K562 (cell line): ENCODE data around the gene DCUN1D2. TPM values are rescaled to one million over a fixed set of nuclear protein-coding genes. Genes with fewer than 3 reads are reported as not detected.
A peak's percentile ranks its signal among the peaks of the same experiment; 100 is the strongest.

Source experiments
- ATF1 ChIP-seq, 2 experiments: fragments of 450-650 bp in 1 of 2; IDR thresholded peaks; 2 replicates each; pipeline ENCODE4 v1.6.1; 2016; ENCODE audit warnings: missing compliant biosample characterization in 1 of 2, missing genetic modification characterization in 1 of 2
- BMI1 ChIP-seq: fragments of 150-350 bp; IDR thresholded peaks from 2 replicates; pipeline ENCODE4 v1.6.1; 2014; ENCODE audit warnings: low read length
- BRD4 ChIP-seq: fragments of 200-600 bp; sonication (generic); IDR thresholded peaks from 2 replicates; pipeline ENCODE4 v1.6.1; 2017; ENCODE audit warnings: inconsistent platforms
- CREM ChIP-seq: IDR thresholded peaks from 2 replicates; pipeline ENCODE4 v1.6.1; 2014; ENCODE audit warnings: antibody characterized with exemption, low read depth
- EP300 ChIP-seq: IDR thresholded peaks from 2 replicates; pipeline ENCODE4 v1.6.1; 2012; ENCODE audit warnings: low read length, improper control_type of control experiment
- GATAD2B ChIP-seq: fragments of 450-650 bp; IDR thresholded peaks from 2 replicates; pipeline ENCODE4 v1.6.1; 2017; ENCODE audit warnings: mild to moderate bottlenecking, borderline replicate concordance
- HSF4 ChIP-seq: fragments of 250-450 bp; sonication (Bioruptor Pico); IDR thresholded peaks from 2 replicates; pipeline ENCODE4 v2.1.2; 2022; ENCODE audit warnings: mild to moderate bottlenecking, moderate library complexity, borderline replicate concordance
- ID3 ChIP-seq, 2 experiments: fragments of 250-450 bp in 1 of 2; fragments of 450-650 bp in 1 of 2; sonication (Bioruptor Pico) in 1 of 2; IDR thresholded peaks; 2 replicates each; pipeline versions ENCODE4 v1.6.1 to v1.8.0; 2016 to 2021; ENCODE audit warnings: mild to moderate bottlenecking in 2 of 2, moderate library complexity in 2 of 2, missing compliant biosample characterization in 1 of 2, missing genetic modification characterization in 1 of 2
- KDM4B ChIP-seq, 2 experiments: fragments of 450-650 bp in 1 of 2; sonication (generic) in 1 of 2; IDR thresholded peaks; 2 replicates each; pipeline ENCODE4 v1.6.1; 2016 to 2017; ENCODE audit warnings: borderline replicate concordance in 2 of 2, antibody characterized with exemption in 1 of 2, low read depth in 1 of 2, mild to moderate bottlenecking in 1 of 2
- KDM5B ChIP-seq: fragments of 200-600 bp; sonication (generic); IDR thresholded peaks from 2 replicates; pipeline ENCODE4 v1.6.1; 2012; ENCODE audit warnings: low read depth, mild to moderate bottlenecking, moderate library complexity, low read length, control low read depth, inconsistent platforms; ENCODE audit not compliant: insufficient replicate concordance
- KLF1 ChIP-seq: fragments of 450-650 bp; IDR thresholded peaks from 2 replicates; pipeline ENCODE4 v1.6.1; 2016; ENCODE audit warnings: missing genetic modification characterization, missing compliant biosample characterization
- L3MBTL2 ChIP-seq: fragments of 450-650 bp; IDR thresholded peaks from 2 replicates; pipeline ENCODE4 v1.6.1; 2016; ENCODE audit warnings: mild to moderate bottlenecking, moderate library complexity
- LEF1 ChIP-seq: fragments of 450-650 bp; IDR thresholded peaks from 2 replicates; pipeline ENCODE4 v1.6.1; 2016; ENCODE audit warnings: mild to moderate bottlenecking
- POLR2AphosphoS5 ChIP-seq: IDR thresholded peaks from 2 replicates; pipeline ENCODE4 v1.6.1; 2011; ENCODE audit warnings: mild to moderate bottlenecking, low read depth, low read length, moderate library complexity; ENCODE audit not compliant: control insufficient read depth, insufficient read depth
- SPI1 ChIP-seq: IDR thresholded peaks from 2 replicates; pipeline ENCODE4 v1.6.1; 2011; ENCODE audit warnings: low read depth, low read length, control low read depth, borderline replicate concordance
- TEAD1 ChIP-seq, 2 experiments: fragments of 450-650 bp in 1 of 2; sonication (generic) in 1 of 2; formaldehyde crosslinking; IDR thresholded peaks; 2 replicates each; pipeline versions ENCODE4 v1.4.0 to v1.8.0; 2020 to 2022; ENCODE audit warnings: mild to moderate bottlenecking in 2 of 2, missing genetic modification reagents in 1 of 2
- XRCC3 ChIP-seq: fragments of 450-650 bp; IDR thresholded peaks from 2 replicates; pipeline ENCODE4 v1.6.1; 2017; ENCODE audit warnings: mild to moderate bottlenecking, moderate library complexity
- ZFP36 ChIP-seq: fragments of 150-350 bp; IDR thresholded peaks from 2 replicates; pipeline ENCODE4 v1.6.1; 2018; ENCODE audit warnings: low read length, low read depth; ENCODE audit not compliant: partially characterized antibody
- ZNF668 ChIP-seq: fragments of 250-450 bp; sonication (Bioruptor Pico); IDR thresholded peaks from 2 replicates; pipeline ENCODE4 v1.8.0; 2022; ENCODE audit warnings: mild to moderate bottlenecking, inconsistent platforms
- ZNF699 ChIP-seq: fragments of 250-450 bp; sonication (Bioruptor Pico); IDR thresholded peaks from 2 replicates; pipeline ENCODE4 v1.8.0; 2021; ENCODE audit warnings: mild to moderate bottlenecking, moderate library complexity; ENCODE audit not compliant: insufficient replicate concordance
- polyA plus RNA-seq, 8 experiments: library from polyadenylated mRNA; depleted of rRNA in 4 of 8; stranded (reverse) in 5 of 8; unstranded in 3 of 8; fragments of >200 nt; fragmentation: Nextera tagmentation in 2 of 8; fragmentation: Illumina TruSeq in 1 of 8; extraction: Ambion mirVana in 2 of 8; extraction: Trizol in 1 of 8; gene quantifications; 2 replicates each; pipeline versions ENCODE4 v1.2.1 to v1.2.3, GENCODE V29; 2011 to 2014; ENCODE audit warnings: inconsistent platforms in 1 of 8, missing spikeins in 1 of 8
- total RNA-seq, 7 experiments: library from RNA; depleted of rRNA in 6 of 7; stranded (reverse); fragments of >200 nt in 6 of 7; fragmentation: Illumina TruSeq in 2 of 7; extraction: Trizol in 2 of 7; gene quantifications; 2 replicates each; pipeline versions ENCODE4 v1.2.1 to v1.2.3, GENCODE V29; 2011 to 2021; ENCODE audit warnings: low replicate concordance in 1 of 7
- TF ChIP-seq, protein P1 (sequence below): sonication (generic); IDR thresholded peaks from 2 replicates; pipeline ENCODE4 v1.6.1; 2016
- TF ChIP-seq, protein P2 (sequence below): fragments of 450-650 bp; IDR thresholded peaks from 2 replicates; pipeline ENCODE4 v1.6.1; 2017; ENCODE audit warnings: mild to moderate bottlenecking, moderate library complexity
- TF ChIP-seq, protein P3 (sequence below): fragments of 250-450 bp; sonication (Bioruptor Pico); IDR thresholded peaks from 2 replicates; pipeline ENCODE4 v1.5.0; 2022; ENCODE audit warnings: mild to moderate bottlenecking

DCUN1D2 gene
- total and polyA plus RNA-seq, 9 of the 15 experiments (the other 6 are each of a cell fraction or from before 2014, with no cell fraction given): 2.1 to 16.8 (median 11.1) TPM

GRCh38 chr13:113490496-113491417 is at the start of gene DCUN1D2 (continued):
- TF ChIP-seq KDM5B (peak; percentile 43), ID3 (CRISPR knock-in tag; IDR thresholded peaks at IDR 0.05) (no peak), ID3 (tag; IDR thresholded peaks at IDR 0.05) (no peak), ZNF699 (CRISPR knock-in tag) (no peak), HSF4 (CRISPR knock-in tag) (no peak), SPI1 (no peak), XRCC3 (no peak), L3MBTL2 (peak; percentile 74), EP300 (peak; percentile 4; the same call in 1 of the 2 replicates), ZNF668 (no peak), BRD4 (no peak), BMI1 (no peak), TEAD1 (CRISPR knock-in tag; IDR thresholded peaks at IDR 0.05) (no peak), POLR2AphosphoS5 (peak; percentile 67), LEF1 (no peak), KLF1 (tag) (peak; percentile 66; the same call in 1 of the 2 replicates), ZFP36 (no peak), CREM (peak; percentile 5; the same call in 1 of the 2 replicates), ATF1 (CRISPR knock-in tag; IDR thresholded peaks at IDR 0.05) (no peak), ATF1 (tag; IDR thresholded peaks at IDR 0.05) (0 out of 2 replicates have a peak, but pooled peaks have one; percentile 21), GATAD2B (peak; percentile 100), KDM4B (IDR thresholded peaks at IDR 0.05; ENCODE audit: borderline replicate concordance in 2 of 2, low read depth in 1 of 2) (no peak)
- TF ChIP-seq, protein P1, sequence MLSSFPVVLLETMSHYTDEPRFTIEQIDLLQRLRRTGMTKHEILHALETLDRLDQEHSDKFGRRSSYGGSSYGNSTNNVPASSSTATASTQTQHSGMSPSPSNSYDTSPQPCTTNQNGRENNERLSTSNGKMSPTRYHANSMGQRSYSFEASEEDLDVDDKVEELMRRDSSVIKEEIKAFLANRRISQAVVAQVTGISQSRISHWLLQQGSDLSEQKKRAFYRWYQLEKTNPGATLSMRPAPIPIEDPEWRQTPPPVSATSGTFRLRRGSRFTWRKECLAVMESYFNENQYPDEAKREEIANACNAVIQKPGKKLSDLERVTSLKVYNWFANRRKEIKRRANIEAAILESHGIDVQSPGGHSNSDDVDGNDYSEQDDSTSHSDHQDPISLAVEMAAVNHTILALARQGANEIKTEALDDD: no peak
- TF ChIP-seq, protein P2, sequence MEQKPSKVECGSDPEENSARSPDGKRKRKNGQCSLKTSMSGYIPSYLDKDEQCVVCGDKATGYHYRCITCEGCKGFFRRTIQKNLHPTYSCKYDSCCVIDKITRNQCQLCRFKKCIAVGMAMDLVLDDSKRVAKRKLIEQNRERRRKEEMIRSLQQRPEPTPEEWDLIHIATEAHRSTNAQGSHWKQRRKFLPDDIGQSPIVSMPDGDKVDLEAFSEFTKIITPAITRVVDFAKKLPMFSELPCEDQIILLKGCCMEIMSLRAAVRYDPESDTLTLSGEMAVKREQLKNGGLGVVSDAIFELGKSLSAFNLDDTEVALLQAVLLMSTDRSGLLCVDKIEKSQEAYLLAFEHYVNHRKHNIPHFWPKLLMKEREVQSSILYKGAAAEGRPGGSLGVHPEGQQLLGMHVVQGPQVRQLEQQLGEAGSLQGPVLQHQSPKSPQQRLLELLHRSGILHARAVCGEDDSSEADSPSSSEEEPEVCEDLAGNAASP: no peak
- TF ChIP-seq, protein P3, sequence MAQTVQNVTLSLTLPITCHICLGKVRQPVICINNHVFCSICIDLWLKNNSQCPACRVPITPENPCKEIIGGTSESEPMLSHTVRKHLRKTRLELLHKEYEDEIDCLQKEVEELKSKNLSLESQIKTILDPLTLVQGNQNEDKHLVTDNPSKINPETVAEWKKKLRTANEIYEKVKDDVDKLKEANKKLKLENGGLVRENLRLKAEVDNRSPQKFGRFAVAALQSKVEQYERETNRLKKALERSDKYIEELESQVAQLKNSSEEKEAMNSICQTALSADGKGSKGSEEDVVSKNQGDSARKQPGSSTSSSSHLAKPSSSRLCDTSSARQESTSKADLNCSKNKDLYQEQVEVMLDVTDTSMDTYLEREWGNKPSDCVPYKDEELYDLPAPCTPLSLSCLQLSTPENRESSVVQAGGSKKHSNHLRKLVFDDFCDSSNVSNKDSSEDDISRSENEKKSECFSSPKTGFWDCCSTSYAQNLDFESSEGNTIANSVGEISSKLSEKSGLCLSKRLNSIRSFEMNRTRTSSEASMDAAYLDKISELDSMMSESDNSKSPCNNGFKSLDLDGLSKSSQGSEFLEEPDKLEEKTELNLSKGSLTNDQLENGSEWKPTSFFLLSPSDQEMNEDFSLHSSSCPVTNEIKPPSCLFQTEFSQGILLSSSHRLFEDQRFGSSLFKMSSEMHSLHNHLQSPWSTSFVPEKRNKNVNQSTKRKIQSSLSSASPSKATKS (CRISPR knock-in tag): no peak
